GM23338 (cell line): ENCODE results near the gene STAT5B. TPM values are rescaled to one million over a fixed set of nuclear protein-coding genes. Genes with fewer than 3 reads are reported as not detected.

Experiments
- STAT1 ChIP-seq: IDR thresholded peaks from one replicate; pipeline ENCODE4 v1.6.1; 2016; ENCODE audit warnings: antibody characterized with exemption; ENCODE audit not compliant: unreplicated experiment
- ZNF114 ChIP-seq: fragments of 250-450 bp; sonication (Bioruptor Pico); IDR thresholded peaks from 2 replicates; pipeline ENCODE4 v1.5.0; 2020; ENCODE audit warnings: mild to moderate bottlenecking, moderate library complexity
- polyA plus RNA-seq: library from polyadenylated mRNA; unstranded; fragments of >200 nt; fragmentation: Nextera tagmentation; extraction: Ambion mirVana; gene quantifications from 2 replicates; pipeline ENCODE4 v1.2.1, GENCODE V29; 2016
- total RNA-seq: library from RNA; depleted of rRNA; stranded (reverse); fragments of >200 nt; shearing (Covaris generic); gene quantifications from 2 replicates; pipeline ENCODE4 v1.2.3, GENCODE V29; 2014
- TF ChIP-seq, protein P1 (sequence below): fragments of 250-450 bp; sonication (Bioruptor Pico); IDR thresholded peaks from 2 replicates; pipeline ENCODE4 v1.5.0; 2020; ENCODE audit warnings: mild to moderate bottlenecking, moderate library complexity
- TF ChIP-seq, protein P2 (sequence below): IDR thresholded peaks from 2 replicates; pipeline ENCODE4 v1.6.1; 2016; ENCODE audit warnings: antibody characterized with exemption

Gene STAT5B
- total and polyA plus RNA-seq, 2 experiments from 2014 or later = 13.9 to 60.5 TPM

DNA sequence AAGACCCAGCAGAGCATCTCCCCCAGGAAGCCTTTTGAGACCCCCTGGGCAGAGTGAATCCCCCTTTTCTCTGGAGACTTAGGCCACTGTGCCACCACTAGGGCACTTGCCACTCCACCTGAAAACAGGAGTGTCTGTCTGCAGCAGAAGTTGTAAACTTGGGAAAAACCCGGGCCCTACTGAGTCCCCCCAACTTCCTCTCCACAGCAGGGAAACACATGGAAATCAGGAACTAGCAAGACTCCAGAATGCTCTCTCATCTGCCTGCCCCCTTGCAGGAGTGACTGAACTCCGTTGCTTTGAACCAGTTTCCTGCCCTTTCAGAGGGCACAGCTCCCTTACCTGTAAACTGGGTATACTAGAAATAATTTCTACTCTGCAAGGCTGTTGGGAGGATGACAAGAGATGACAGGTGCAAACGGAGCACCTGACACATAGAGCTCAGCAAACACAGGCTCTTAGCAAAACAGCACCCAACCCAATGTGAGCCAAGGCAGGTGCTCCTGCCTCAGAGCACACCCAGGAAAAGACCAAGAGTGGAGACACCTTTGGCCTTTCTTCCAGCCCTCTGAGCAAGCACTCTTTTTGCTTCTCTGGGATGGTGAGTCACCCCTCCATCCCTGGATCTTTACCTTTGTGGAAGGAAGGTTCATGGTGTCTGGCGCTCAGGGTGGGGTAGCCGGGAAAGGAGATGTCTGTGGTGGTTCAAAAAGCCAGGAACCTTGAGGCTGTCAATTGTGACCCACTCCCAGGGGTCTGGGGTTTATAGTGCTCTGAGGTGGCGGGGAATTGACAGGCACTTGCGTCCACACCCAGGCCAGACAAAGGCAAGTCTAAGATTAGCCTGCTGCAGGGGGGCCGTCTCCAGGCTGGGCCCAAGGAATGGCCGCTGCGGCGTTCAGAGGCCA, 91.2 kb downstream of the STAT5B start, which contains the start of gene HCRT (continued):
- TF ChIP-seq, protein P1, sequence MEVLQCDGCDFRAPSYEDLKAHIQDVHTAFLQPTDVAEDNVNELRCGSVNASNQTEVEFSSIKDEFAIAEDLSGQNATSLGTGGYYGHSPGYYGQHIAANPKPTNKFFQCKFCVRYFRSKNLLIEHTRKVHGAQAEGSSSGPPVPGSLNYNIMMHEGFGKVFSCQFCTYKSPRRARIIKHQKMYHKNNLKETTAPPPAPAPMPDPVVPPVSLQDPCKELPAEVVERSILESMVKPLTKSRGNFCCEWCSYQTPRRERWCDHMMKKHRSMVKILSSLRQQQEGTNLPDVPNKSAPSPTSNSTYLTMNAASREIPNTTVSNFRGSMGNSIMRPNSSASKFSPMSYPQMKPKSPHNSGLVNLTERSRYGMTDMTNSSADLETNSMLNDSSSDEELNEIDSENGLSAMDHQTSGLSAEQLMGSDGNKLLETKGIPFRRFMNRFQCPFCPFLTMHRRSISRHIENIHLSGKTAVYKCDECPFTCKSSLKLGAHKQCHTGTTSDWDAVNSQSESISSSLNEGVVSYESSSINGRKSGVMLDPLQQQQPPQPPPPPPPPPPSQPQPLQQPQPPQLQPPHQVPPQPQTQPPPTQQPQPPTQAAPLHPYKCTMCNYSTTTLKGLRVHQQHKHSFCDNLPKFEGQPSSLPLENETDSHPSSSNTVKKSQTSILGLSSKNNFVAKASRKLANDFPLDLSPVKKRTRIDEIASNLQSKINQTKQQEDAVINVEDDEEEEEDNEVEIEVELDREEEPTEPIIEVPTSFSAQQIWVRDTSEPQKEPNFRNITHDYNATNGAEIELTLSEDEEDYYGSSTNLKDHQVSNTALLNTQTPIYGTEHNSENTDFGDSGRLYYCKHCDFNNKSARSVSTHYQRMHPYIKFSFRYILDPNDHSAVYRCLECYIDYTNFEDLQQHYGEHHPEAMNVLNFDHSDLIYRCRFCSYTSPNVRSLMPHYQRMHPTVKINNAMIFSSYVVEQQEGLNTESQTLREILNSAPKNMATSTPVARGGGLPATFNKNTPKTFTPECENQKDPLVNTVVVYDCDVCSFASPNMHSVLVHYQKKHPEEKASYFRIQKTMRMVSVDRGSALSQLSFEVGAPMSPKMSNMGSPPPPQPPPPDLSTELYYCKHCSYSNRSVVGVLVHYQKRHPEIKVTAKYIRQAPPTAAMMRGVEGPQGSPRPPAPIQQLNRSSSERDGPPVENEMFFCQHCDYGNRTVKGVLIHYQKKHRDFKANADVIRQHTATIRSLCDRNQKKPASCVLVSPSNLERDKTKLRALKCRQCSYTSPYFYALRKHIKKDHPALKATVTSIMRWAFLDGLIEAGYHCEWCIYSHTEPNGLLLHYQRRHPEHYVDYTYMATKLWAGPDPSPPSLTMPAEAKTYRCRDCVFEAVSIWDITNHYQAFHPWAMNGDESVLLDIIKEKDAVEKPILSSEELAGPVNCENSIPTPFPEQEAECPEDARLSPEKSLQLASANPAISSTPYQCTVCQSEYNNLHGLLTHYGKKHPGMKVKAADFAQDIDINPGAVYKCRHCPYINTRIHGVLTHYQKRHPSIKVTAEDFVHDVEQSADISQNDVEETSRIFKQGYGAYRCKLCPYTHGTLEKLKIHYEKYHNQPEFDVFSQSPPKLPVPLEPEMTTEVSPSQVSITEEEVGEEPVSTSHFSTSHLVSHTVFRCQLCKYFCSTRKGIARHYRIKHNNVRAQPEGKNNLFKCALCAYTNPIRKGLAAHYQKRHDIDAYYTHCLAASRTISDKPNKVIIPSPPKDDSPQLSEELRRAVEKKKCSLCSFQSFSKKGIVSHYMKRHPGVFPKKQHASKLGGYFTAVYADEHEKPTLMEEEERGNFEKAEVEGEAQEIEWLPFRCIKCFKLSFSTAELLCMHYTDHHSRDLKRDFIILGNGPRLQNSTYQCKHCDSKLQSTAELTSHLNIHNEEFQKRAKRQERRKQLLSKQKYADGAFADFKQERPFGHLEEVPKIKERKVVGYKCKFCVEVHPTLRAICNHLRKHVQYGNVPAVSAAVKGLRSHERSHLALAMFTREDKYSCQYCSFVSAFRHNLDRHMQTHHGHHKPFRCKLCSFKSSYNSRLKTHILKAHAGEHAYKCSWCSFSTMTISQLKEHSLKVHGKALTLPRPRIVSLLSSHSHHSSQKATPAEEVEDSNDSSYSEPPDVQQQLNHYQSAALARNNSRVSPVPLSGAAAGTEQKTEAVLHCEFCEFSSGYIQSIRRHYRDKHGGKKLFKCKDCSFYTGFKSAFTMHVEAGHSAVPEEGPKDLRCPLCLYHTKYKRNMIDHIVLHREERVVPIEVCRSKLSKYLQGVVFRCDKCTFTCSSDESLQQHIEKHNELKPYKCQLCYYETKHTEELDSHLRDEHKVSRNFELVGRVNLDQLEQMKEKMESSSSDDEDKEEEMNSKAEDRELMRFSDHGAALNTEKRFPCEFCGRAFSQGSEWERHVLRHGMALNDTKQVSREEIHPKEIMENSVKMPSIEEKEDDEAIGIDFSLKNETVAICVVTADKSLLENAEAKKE (CRISPR knock-in tag) = no peak
- TF ChIP-seq, protein P2, sequence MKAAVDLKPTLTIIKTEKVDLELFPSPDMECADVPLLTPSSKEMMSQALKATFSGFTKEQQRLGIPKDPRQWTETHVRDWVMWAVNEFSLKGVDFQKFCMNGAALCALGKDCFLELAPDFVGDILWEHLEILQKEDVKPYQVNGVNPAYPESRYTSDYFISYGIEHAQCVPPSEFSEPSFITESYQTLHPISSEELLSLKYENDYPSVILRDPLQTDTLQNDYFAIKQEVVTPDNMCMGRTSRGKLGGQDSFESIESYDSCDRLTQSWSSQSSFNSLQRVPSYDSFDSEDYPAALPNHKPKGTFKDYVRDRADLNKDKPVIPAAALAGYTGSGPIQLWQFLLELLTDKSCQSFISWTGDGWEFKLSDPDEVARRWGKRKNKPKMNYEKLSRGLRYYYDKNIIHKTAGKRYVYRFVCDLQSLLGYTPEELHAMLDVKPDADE = no peak
- TF ChIP-seq STAT1 (no peak), ZNF114 (CRISPR knock-in tag) (no peak)
